8988T (cell line): ENCODE measurements around the gene RAD23B.
"Not testable (repeated sequence)": the region's sequence is repeated elsewhere in the genome, so short reads cannot be mapped to it uniquely, and the experiment has no call there.

ENCODE experiments used
- DNase-seq: peaks from one replicate; pipeline ENCODE4 v3.0.0; 2011

Gene RAD23B

DNA sequence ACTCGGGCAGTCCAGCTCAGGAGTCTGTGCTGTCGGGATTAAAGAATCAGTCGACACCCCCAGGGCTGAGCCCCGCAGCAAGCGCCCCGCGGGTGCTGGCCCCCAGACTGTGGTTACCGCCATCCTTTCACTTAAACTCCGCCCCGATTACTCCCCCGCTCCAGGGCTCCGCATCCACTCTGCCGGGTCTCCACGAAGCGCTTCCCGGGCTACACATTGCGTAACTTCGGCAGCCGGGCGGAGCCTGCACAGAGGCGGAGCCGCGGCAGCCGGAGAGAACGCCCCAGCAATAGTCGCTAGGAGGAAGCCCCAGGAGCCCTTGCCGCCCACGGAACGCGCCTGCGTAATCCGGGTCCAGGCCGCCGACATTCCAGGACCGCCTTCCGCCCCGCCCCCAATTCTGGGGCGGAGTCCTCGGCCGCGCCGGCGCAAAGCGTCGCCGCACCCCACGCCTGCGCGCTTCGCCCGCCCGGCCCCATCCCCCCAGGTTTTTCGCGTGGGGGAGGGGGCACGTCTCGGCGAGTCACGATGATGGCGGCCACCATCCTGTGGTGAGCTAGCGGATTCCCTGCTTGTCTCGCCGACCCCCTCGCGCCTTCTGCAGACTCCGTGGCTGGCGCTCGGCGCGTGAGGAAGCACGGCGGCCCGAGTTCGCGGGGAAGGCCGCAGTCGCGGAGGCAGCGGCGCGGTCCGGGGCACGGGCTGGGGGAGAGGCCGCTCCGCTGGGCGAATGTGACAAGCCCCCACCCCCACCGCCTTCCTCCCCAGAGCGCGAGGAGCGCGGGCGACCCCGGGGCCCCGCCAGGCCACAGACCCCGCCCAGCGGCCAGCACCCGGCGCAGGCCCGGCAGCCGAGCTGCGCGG, at the start of gene RAD23B:
Gene RAD23B (plus strand): TSS at position 521 of the 864 bp plus-strand sequence. CDS start 351 bp downstream, outside the sequence.
- DNase-seq = peak; percentile 80

DNA sequence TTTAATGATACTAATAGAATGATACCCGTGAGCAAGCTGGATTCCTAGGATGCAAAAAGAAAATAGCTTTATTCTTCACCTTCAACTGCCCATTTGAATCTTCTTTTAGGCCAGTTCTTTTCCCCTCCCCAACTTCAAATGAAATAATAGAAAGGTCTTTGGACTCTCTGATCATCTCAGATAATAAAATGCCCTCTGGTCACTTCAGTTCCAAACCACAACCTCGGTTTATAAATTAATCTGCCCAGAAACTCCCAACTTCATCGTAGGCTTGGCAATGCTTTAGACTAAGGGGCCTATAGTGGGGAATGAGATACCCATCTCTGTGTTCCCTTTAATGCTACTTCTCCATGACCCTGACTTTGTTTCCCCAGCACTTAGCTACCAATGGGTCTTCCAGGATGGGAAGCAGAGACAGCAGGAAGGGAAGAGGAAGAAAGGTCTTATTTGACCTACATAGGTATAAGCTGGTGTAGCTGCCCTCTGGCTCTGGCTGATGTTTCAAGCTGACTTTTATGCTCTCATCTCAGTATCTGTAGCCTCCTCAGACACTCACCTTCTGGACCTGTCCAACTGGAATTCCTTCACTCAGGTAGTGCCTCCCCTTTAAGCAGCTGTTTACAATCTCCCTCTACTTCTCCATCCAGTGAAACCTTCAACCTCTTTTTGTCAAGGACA, 47.2 kb upstream of the RAD23B start:
- DNase-seq = no peak

- no peak for DNase-seq
These were observed 45.2 kb upstream of the RAD23B start for GRCh38 chr9:107237873-107238272.

GRCh38 chr9:107239474-107239873, 43.6 kb upstream of the RAD23B start:
- no peak for DNase-seq

DNA sequence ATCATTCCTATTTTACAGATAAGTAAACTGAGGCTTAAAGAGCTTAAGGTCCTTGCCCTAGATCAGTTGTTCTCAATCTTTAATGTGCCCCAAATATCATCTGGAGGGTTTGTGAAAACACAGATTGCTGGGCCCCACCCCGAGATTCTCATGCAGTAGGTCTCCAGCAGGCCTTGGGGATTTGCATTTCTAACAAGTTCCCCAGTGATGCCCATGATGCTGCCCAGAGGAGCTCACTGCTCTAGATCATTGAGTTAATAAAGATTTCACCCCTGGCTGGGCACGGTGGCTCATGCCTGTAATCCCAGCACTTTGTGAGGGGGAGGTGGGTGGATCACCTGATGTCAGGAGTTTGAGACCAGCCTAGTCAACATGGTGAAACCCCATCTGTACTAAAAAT, 42.8 kb upstream of the RAD23B start:
- no peak for DNase-seq

DNA sequence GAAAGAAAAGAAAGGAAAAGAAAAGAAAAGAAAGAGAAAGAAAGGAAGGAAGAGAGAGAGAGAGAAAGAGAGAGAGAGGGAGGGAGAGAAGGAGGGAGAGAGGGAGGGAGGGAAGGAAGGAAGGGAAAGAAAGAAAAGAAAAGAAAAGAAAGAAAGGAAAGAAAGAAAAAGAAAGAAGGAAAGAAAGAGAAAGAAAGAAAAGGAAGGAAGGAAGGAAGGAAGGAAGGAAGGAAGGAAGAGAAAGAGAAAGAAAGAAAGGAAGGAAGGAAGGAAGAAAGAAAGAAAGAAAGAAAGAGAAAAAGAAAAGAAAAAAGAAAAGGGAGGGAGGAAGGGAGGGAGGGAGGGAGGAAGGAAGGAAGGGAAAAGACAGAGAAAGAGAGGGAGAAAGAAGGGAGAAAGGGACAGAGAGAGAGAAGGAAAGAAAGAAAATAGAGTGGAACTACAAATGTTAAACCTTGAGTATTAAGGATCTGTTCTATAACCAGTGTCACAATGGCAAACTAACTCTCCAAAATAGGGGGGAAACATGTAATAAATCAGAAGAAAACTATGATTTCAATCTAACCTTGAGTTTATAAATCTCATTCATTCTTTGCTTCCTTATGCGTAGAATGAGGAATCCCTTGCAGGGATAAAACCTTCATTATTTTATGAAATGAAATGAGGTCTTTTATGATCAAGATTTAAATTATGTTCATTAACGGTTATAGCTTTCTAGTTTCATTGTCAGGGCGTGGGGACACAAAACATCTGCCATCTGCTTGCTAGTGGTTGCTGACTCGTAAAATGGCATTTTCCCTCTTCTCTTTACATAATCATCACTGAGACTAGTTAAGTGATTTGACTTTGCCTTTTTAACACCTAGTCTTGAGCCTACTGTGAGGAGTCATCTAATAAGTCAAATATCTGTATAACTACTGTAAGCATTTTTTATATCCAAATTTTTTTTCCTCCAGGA, 40.7 kb upstream of the RAD23B start:
- no peak for DNase-seq

DNA sequence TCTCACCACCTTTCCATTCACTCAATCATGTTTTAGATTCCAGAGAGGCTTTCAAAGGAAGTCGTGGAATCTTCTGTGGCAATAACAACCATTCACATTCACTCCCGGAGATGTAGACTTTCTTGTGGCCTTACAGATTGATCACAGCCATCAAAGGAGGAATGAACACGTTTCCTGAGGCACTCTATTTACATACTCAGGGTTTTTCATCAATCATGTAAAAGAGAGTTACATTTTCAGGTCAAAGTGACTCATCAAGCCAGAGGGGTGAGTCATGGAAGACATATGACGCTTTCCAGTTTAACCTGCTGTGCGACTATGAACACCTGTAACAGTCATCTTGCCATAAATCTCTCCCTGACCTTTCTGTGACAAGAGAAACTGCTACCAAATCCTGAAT, 39.3 kb upstream of the RAD23B start:
- DNase-seq = no peak

- DNase-seq = no peak
These were observed 36.5 kb upstream of the RAD23B start for GRCh38 chr9:107246259-107247254.

- DNase-seq = no peak
These were observed 34.4 kb upstream of the RAD23B start for GRCh38 chr9:107248714-107249113.

GRCh38 chr9:107249131-107249533, 33.9 kb upstream of the RAD23B start:
- no peak for DNase-seq

DNA sequence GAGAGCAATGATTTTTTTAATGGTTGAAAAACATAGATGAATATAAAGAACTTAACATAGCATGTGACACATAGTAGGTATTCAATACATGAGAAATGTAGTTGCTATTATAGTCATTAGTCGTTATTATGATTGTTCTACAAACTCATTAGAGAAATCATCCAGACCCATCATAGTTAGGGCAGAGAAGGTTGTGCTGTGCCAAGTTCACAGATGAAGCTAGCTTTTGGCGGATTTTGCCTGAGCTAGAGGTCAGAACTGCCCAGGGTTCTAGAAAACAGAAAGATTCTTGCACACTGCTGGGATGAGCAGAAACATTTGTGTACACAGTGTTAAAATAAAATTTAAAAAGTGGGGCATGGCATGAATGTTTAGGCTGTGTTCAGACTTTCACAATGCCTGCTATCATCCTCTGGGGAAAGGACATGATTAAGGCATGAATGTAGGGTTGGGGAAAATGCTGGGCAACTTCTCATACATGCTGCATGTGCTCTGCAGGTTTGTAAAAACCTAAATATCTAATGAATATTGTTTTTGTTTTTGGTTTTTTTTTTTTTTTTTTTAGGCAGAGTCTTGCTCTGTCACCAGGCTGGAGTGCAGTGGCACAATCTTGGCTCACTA, 33.3 kb upstream of the RAD23B start:
- DNase-seq = no peak

DNA sequence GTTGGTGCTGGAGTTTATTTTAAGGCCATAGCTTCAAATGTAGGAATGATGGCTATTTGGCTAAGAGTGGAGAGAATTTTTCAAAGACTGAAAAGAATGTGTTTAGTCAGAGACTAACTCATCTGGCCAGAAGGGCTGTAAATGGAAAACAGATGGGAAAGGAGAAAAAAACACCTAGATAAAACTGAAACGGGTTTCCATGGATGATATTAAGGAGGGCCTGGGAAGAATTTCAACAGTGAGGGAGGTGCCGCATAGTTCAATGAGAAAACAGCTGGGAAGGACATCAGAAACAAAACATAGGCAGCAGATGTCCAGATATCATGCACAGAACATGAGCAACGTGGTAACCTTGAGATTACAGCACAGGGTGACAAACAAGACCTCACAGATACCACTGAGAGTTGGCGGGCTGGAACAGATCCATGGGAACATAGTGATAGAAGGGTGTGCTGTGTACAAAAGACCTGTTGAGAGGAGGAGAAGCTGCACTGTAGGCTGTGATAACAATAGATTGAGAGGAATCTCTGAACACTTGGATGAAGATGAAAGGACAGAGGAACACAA, 31.2 kb upstream of the RAD23B start:
- no peak for DNase-seq

DNA sequence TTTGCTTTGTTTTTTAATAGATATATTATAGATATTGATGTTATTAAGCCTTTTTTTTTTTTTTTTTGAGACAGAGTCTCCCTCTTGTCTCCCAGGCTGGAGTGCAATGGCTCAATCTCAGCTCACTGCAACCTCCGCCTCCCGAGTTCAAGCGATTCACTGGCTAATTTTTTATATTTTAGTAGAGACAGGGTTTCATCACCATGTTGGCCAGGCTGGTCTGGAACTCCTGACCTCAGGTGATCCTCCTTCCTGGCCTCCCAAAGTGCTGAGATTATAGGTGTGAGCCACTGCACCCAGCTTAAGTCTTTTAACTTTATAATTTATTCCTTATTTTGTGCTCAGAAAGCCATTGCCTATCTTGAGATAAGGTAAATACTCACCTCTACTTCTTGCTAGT, 24.2 kb upstream of the RAD23B start:
- DNase-seq = no peak

DNA sequence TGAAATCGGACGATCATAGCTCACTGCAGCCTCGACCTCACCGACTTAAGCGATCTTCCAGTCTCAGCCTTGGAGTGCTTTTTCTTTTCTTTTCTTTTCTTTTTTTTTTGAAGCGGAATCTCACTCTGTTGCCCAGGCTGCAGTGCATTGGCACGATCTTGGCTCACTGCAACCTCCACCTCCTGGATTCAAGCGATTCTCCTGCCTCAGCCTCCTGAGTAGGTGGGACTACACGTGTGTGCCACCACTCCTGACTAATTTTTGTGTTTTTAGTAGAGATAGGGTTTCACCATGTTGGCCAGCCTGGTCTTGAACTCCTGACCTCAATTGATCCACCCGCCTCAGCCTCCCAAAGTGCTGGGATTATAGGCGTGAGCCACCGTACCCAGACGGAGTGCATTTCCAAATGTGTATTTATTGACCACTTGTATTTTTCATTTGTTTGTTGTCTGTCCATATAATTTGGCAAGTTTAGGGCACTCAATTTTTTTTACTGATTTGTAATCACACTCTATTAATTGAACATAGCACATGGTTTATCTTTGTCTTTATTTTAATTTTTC, 23.2 kb upstream of the RAD23B start:
- DNase-seq = not testable (repeated sequence)

- no peak for DNase-seq
These were observed 22.5 kb upstream of the RAD23B start for GRCh38 chr9:107260437-107261081.

DNA sequence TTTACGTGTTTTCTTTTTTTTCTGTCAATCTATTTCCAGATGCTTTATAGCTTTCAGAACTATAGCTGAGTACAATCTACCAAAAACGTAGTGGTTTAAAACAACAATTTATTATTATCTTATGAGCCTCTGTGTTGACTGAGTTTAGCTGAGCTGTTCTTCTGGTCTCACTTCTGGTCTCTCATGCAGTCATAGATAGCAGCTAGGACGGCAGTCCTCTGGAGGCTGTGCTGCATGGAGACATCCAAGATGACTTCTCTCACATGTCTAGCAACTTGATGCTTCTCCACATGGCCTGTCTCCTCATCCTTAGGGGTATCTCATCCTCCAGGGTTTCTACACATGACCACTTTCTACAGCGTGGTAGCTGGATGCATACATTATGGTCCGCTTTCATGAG, 22.0 kb upstream of the RAD23B start:
- no peak for DNase-seq

GRCh38 chr9:107263289-107263688, 19.8 kb upstream of the RAD23B start:
- DNase-seq = no peak

DNA sequence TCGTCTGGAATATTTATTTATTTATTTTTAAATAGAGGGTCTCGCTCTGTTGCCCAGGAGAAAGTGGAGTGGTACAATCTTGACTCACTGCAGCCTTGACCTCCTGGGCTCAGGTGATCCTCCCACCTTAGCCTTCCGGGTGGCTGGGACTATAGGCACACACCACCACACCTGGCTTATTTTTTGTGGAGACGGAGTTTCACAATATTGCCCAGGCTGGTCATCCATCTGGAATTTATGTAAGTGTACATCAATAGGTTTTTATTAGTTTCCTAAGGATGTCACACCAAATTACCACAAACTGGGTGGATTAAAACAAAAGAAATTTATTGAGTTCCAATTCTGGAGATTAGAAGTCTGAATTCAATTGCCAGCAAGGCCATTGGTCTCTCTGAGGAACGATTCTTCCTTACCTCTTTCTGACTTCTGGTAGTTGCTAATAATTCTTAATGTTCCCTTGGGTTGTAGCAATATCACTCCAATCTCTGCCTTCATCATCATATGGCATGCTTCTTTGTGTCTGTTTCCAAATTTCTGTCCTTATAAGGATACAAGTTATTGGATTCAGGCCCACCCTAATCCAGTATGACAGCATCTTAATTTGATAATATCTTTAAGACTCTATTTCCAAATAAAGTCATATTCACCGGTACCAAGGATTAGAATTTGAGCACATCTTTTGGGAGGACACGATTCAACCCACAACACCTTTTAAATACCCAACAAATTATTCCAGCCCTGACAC, 16.3 kb upstream of the RAD23B start:
- no peak for DNase-seq

DNA sequence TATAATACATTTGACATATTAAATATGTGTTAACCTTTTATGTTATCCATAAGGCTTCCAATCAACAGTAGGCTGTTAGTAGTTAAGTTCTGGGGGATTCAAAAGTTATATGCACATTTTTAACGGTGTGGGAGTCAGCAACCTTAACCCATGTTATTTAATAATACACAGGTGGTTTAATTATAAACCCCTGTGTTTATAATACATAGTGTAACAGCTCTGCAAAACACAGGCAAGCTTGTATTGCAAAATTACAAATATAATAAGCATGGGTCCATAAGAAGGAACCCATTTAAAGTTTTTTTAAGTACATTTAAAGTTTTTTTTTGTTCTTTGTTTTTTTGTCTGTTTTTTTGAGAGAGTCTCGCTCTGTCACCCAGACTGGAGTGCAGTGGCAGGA, 14.5 kb upstream of the RAD23B start:
- no peak for DNase-seq
